Activated CD4-positive, CD25-positive, alpha-beta regulatory T cell treated with anti-CD3 and anti-CD28 coated beads, Interleukin-2, amount 50 U/mL, for 72 hours (primary cell): ENCODE results near the gene TSEN54.
A peak's percentile ranks its signal among the peaks of the same experiment; 100 is the strongest.
"Not testable (repeated sequence)": the region's sequence is repeated elsewhere in the genome, so short reads cannot be mapped to it uniquely, and the experiment has no call there.

Source experiments
- DNase-seq: peaks from one replicate; pipeline ENCODE4 v3.0.0; 2021

The TSEN54 gene

DNA sequence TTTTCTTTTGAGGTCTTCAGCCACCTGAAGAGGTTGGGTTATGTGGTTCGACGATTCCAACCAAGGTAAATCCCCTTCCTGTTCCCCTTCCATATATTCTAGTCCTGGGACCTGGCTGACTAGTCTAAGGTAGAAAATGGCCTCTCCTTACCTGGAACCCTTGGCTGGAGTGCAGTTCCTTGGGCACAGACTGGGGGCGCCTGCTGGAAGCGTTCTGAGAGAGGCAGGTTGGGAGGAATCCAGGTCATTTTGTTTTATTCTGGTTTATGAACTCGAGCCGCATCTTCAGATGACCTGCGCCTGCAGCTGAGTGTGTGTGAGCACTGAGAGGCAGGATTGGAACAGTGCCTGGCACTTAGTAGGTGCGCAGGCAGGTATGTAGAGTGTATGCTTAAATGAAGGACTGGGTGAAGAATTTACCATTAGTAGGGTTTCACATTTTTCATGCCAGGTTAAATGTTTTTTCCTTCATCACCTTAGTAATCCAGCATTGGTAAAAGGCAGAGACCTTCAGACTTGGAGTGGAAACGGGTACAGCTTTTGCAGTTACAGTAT, 2.7 kb downstream of the TSEN54 start:
- DNase-seq = no peak

- not testable (repeated sequence) for DNase-seq
Measured at GRCh38 chr17:75520413-75520812, 4.1 kb downstream of the TSEN54 start.

DNA sequence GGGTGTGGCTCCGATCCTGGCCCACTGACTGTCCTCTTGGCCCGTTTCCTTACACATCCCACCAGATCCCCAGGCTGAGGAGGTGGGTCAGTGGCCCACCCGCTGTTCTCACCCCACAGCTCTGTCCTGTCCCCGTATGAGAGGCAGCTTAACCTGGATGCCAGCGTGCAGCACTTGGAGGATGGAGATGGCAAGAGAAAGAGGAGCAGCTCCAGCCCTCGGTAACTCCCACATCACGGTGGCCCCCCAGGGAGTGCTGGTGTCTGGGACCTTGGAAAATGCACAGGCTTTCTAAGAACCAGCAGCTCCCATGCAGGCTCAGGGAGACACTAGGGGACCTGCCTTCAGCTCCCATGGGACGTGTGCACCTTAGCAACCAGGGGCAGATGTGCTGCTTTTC, 5.0 kb downstream of the TSEN54 start:
- no peak for DNase-seq

GRCh38 chr17:75521951-75522727, 5.8 kb downstream of the TSEN54 start:
- no peak for DNase-seq

DNA sequence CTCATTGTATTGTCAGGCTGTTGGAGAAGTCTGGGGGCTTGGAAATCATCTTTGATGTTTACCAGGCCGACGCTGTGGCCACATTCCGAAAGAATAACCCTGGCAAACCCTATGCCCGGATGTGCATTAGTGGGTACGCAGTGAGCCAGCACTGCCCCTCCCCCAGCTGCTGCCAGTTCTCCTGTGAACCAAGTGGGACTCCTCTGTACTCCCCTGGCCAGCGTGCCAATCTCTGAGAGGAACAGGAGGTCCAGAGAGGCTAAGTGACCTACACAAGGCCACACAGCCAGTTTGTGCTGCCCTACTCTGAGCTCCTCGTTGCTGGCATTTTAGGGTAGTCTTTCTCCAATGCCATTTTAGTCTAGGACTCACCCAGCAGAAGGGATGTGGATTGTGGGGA, 7.3 kb downstream of the TSEN54 start:
- no peak for DNase-seq

GRCh38 chr17:75524269-75524969, 8.1 kb downstream of the TSEN54 start:
- no peak for DNase-seq

GRCh38 chr17:75524970-75525805, 8.9 kb downstream of the TSEN54 start, which contains the start of gene LLGL2:
TSS of gene LLGL2 (plus strand) at chr17:75525697. CDS start at chr17:75543427, 17,730 bp downstream.
- peak; percentile 81 for DNase-seq

DNA sequence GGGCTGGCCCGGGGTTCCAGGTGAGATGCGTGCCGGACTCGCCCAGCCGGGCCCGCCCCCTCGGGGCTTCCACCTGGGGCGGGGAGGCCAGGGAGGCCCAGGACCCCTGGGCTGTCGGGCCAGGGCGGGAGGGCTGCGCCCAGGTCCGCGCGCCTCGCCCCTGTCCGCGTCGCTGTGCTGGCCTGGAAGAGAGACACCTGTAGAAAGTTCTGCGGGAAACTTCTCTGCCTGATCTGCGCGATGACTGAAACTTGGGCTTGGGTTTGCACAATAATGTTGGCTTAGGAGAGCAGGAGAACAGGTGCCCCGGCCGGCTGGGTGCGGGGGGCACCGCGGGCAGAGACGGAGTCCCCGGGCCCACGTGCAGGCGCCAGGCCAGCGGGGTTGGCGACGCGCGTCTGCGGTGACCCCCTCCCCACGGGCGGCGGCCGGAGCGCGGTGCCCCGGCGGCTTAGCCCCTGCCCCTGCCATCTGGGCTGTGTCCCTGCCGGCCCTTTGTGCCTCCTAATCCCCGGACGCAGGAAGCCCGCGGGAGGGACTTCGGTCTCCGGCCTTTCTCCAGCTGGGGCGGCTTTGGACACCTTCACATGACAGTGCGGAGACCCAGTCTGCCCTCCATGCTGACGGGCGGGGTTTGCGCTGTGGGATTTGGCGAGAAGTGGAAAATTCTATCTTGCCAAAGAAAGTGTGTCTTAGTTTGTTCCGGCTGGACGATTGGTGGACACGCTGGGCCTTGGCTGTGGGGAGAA, 9.7 kb downstream of the TSEN54 start:
- DNase-seq = no peak

DNA sequence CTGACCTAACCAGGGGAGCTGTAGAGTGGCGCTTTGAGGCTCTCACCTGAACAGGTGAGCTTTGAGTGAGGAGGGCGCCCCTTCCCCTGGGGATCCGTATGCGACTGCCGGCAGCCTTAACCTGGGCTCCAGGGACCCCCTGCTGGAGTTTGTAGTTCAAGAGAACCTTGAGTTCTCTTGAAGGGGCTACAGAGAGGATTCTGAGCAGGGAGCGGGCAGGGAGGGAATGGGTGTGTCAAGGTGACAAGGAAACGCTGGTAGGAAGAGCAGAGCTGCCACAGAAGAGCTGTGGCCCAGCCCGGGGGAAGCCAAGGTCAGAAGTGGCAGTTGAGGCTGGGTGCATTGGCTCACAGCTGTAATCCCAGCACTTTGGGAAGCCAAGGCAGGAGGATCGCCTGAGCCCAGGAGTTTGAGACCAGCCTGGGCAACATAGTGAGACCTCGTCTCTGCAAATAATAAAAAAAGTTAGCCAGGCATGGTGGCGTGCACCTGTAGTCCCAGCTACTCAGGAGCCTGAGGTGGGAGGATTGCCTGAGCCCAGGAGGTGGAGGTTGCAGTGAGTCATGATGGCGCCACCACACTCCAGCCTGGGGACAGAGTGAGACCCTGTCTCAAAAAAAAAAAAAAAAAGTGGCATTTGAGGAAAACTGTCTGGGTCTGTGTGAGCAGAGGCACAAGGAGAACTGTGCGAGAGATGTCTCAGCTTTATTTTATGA, 10.4 kb downstream of the TSEN54 start:
- DNase-seq = no peak

- DNase-seq = no peak
Measured at GRCh38 chr17:75530837-75531720, 14.8 kb downstream of the TSEN54 start.

GRCh38 chr17:75531721-75532072, 15.4 kb downstream of the TSEN54 start:
- DNase-seq = no peak

DNA sequence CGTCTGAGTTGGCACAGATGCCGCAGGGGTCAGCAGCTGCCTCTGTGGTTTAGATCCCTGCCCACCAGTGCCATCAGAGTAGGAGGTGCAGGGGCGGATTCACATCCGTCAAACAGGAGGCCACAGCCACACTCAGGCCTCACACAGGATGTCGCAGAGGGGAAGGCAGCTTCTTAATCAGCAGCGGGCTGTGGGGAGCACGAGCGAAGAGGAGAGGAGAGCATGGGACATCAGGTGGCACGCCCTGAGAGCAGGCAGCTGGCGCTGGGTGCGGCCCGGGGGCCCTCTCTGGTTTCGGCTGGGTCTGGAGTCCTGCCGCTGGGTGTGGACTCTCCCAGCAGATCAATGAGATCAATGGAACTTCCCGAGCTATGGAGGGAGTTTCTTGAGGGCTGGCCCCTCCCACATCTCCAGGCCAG, 18.8 kb downstream of the TSEN54 start:
- peak; percentile 62 for DNase-seq

DNA sequence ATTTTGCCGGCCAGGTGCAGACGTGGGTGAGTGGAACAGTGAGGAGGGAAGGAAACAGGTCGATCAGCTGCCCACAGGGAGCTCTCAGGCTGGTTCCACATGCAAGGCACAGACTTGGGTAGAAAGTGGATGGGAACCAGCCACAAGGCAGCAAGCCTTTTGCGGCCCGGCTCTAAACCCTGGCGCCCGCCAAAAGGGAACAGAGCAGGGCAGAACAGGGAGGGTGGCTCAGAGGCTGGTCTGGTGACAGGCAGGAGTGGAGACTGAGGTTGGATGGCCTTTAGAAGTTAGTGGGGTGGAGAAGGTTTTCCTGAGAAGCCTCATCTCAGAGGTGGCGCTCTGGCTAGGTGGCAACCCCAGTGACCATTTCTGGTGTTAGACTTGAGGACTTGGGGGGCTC, 19.5 kb downstream of the TSEN54 start:
- no peak for DNase-seq

DNA sequence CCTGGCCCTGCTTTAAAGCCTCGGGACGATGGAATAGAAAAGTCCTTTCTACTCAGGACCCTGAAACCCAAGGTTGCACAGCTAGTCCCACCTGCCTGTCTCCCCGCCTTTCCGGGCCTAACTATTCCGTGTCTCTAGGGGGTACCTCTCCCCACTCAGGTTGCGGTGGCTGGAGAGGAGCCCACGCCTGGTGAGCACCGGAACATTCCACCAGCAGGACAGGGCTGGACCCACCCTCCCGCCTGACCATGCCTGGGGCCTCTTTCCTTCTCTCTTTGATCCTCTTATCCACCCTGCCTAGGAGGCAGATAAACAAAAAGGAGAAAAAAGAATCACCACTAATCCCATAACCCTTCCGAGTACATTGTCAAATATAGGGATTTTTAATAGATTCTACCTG, 20.0 kb downstream of the TSEN54 start:
- DNase-seq = no peak

DNA sequence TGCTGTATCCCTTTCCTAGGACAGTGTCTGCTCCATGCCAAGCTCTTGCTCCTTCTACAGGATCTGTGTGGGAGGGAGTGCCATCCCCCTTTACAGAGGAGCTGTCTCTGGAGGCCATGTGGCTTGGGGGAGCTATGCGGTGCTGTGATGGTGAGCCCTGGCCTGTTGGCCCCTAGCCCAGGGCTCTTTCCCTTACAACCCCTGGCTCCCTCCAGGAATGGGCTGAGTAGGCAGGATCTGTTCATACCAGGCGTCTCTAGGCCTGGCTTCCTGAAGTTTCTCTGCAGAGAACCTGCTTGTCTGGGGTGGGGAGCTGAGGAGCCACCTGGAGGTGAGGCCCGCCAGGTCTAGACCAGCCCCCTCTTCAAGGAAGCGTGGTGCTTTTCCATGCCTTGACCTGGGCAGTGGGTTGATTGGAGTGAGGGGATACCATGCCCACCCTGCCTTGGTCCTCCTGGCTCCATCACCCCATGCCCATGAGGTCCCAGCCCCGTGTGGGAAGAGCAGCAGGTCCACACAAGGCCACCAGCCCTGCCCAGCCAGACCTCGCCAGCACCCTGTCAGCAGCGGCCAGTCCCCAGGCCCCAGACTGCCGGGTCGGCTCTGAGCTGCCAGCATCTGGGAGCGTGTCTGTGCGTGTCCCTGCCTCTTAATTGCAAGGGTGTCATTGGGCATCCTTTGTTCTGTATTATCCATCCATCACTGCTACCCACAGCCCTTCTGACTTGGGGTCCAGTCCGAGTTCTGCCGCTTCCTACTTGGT, 23.8 kb downstream of the TSEN54 start:
- DNase-seq = no peak

DNA sequence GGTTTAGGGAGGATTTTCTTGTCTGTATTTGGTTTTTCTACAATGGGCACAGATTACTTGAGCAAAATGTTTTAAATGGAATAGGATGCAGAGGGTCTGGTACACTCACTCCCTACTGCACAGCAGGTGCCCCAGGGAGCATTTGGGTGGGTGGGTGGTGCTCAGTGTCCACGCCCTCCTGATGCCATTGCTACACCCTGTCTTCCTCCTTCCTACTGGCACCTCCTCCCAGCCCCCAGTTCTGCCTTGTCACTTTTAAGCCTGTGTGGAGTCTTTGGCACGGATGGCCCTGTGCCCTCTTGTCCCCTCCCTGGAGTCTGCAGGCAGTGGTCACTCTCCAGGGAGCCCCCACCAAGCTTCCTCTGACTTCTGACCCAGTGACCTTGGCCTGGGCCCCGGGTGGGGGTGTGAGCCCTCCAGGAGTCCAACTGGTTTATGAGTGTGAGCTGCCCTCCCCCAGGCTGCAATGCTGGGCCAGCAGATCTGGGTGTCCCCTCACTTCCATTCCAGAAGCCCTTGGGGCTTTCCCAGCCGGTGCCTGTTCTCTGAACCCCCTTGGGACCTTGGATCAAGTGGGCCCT, 24.7 kb downstream of the TSEN54 start:
- DNase-seq = no peak

- no peak for DNase-seq
Measured at GRCh38 chr17:75542229-75542628, 25.9 kb downstream of the TSEN54 start.

DNA sequence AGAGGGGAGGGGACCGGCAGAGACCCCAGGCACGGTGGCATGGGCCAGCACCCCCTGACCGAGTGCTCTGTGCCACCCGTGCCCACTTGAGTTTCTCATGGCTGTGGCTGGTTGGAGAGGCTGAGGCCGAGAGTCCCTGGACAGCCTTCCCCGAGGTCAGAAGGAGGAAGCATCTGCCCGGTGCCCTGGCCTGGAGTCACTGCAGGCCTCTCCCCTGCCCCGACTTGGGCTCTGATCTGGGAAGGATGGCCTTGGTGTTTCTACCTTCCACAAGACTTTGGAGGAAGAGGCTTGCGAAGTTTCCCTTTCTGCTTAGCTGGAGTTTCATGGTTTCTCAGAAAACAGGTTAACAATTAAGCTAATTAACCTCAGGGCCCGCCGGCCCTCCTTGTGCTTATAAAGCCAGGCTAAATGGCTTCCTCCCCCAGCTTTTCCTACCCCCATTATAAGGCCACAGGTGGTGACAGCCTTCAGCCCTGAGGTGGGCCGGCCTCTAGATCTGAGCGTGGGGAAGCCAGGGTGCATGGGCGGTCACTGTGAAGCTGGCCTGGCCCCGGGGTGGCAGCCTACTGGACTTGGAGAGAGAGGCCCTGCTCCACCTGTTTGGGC, 26.5 kb downstream of the TSEN54 start:
- no peak for DNase-seq

- DNase-seq = no peak
Measured at GRCh38 chr17:75544250-75544649, 27.9 kb downstream of the TSEN54 start.
